Kidney epithelial cell (primary cell): ENCODE results near the gene PAOX. TPM values are rescaled to one million over a fixed set of nuclear protein-coding genes. Genes with fewer than 3 reads are reported as not detected.

Source experiments
- DNase-seq: peaks from one replicate; pipeline ENCODE4 v3.0.0-alpha.2; 2010; ENCODE audit warnings: low read depth
- H3K27me3 ChIP-seq: 2 replicates; pipeline ENCODE4 v1.6.0; 2011; ENCODE audit warnings: low read length; ENCODE audit not compliant: control insufficient read depth, insufficient read depth
- H3K36me3 ChIP-seq: 2 replicates; pipeline ENCODE4 v1.5.1; 2011; ENCODE audit warnings: low read length; ENCODE audit not compliant: control insufficient read depth, insufficient read depth
- H3K4me3 ChIP-seq: 2 replicates; pipeline ENCODE4 v1.5.1; 2011; ENCODE audit warnings: low read depth, mild to moderate bottlenecking, control low read depth, low read length
- CTCF ChIP-seq: IDR thresholded peaks from 2 replicates; pipeline ENCODE4 v1.5.1; 2011; ENCODE audit warnings: mild to moderate bottlenecking, moderate library complexity, low read length, control low read depth, inconsistent platforms; ENCODE audit not compliant: insufficient read depth, poor library complexity, severe bottlenecking
- total RNA-seq: library from RNA; depleted of rRNA; stranded (reverse); fragments of >200 nt; gene quantifications from 2 replicates; pipeline ENCODE4 v1.2.3, GENCODE V29; 2015

PAOX gene
- total RNA-seq, 1 donor from 2014 or later, result 4.3 TPM

- DNase-seq, result no peak
- H3K27me3 ChIP-seq, result no peaks in the 10 kb centered on the region
- no peak for TF ChIP-seq CTCF
- no peak overlapping the region for H3K4me3 ChIP-seq
- peaks cover 3% of the 10 kb centered on the region for H3K36me3 ChIP-seq
These were observed 23.1 kb downstream of the PAOX start for GRCh38 chr10:133401981-133402725.

DNA sequence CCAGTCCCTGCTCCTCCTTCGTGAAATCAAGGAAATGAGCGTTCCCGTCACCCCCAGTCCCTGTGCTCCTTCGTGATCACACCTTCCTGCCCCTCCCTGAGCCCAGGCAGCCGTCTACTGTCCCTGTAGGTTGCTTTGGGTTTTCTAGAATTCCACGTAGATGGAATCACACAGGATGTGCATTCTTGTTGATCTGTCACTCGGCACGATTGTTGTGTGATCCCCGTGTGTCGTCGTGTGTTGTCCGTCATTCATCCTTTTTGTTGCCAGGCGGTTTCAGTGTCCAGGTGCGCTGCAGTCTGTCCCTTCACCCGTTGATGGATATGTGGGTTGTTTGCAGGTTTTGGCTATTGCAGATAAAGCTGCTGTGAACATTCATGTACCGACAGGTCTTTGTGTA is 24.3 kb downstream of the PAOX start:
- H3K4me3 ChIP-seq, result no peak overlapping the region
- peaks cover 3% of the 10 kb centered on the region for H3K36me3 ChIP-seq
- no peak for DNase-seq
- no peaks in the 10 kb centered on the region for H3K27me3 ChIP-seq
- TF ChIP-seq CTCF, result no peak

DNA sequence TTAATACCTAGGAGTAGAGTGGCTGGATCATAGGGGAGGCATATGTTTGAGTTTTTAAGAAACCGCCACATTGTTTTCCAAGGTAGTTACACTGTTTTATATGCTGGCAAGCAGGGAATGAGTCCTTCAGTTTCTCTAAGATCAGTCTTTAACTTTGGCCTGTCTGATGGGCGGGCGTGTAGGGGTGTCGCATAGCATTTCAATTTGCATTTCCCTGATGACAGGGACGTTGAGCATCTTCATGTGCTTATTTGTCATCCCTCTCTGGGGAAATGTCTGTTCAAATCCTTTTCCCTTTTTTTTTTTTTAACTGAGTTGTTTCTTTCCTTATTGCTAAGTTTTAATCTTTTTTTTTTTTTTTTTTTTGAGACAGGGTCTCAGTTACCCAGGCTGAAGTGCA is 24.7 kb downstream of the PAOX start:
- H3K4me3 ChIP-seq, result no peak overlapping the region
- H3K27me3 ChIP-seq, result no peaks in the 10 kb centered on the region
- peaks cover 3% of the 10 kb centered on the region for H3K36me3 ChIP-seq
- DNase-seq, result no peak
- TF ChIP-seq CTCF, result no peak

- Histone ChIP-seq H3K36me3 (peaks cover 3% of the 10 kb centered on the region), H3K4me3 (no peak overlapping the region), H3K27me3 (no peaks in the 10 kb centered on the region)
- no peak for TF ChIP-seq CTCF
- DNase-seq, result no peak
These were observed 26.2 kb downstream of the PAOX start for GRCh38 chr10:133405272-133405671.

DNA sequence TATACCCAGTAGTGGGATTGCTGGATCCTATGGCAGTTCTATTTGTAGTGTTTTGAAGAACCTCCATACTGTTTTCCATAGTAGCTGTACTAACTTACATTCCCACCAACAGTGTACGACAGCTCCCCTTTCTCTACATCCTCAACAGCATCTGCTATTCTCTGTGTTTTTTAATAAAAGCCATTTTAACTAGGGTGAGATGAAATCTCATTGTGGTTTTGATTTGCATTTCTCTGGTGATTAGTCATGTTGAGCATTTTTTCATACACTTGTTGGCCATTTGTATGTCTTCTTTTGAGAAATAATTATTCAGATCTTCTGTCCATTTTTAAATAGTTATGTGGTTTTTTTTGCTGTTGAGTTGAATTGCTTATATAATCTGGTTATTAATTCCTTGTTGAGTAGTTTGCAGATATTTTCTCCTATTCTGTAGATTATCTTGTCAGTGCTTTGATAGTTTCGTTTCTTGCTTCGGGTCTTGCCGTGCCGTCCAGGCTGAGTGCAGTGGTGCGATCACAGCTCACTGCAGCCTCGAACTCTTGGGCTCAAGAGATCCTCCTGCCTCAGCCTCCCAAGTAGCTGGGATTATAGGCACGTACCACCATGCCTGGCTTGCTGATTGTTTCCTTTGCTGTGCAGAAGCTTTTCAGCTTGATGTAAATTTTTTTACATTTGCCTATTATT is 26.9 kb downstream of the PAOX start:
- Histone ChIP-seq H3K36me3 (peaks cover 3% of the 10 kb centered on the region), H3K27me3 (no peaks in the 10 kb centered on the region), H3K4me3 (no peak overlapping the region)
- no peak for TF ChIP-seq CTCF
- no peak for DNase-seq
